Measurements from ENCODE around the gene RBFA. TPM values are rescaled to one million over a fixed set of nuclear protein-coding genes. Genes with fewer than 3 reads are reported as not detected.
"Not testable (repeated sequence)": the region's sequence is repeated elsewhere in the genome, so short reads cannot be mapped to it uniquely, and the experiment has no call there.

RBFA gene
- total and polyA plus RNA-seq, 2 experiments from 2014 or later = 33.8 to 43.3 TPM

DNA sequence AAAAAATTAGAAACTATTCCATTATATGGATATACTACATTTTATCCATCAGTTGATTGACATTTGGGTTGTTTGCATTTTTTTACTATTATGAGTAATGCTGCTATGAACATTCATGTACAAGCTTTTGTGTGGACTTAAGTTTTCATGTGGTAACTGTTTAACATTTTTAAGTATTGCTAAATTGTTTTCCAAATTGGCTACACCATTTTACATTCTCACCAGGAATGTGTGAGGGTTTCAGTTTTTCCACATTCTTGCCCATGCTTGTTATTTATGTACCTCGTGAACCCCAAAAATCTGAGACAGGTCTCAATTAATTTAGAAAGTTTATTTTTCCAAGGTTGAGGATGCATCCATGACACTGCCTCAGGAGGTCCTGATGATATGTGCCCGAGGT is 42.7 kb upstream of the RBFA start:
- H3K4me1 ChIP-seq (ENCODE audit: insufficient read depth) = peaks cover 26% of the 10 kb centered on the region
- TF ChIP-seq ZNF114 (CRISPR knock-in tag; IDR thresholded peaks at IDR 0.05) (no peak), ZNF331 (CRISPR knock-in tag; IDR thresholded peaks at IDR 0.05; ENCODE audit: low read depth) (no peak), EZH2 (IDR thresholded peaks at IDR 0.05; ENCODE audit: low read depth, unreplicated experiment) (no peak), POLR2AphosphoS5 (IDR thresholded peaks at IDR 0.05; ENCODE audit: low read depth) (no peak), CREB1 (CRISPR knock-in tag; IDR thresholded peaks at IDR 0.05; ENCODE audit: low read depth) (no peak), EZH2phosphoT487 (IDR thresholded peaks at IDR 0.05; ENCODE audit: unreplicated experiment) (no peak), NANOG (IDR thresholded peaks at IDR 0.05; ENCODE audit: borderline replicate concordance) (no peak)
- TF ChIP-seq, protein P1, sequence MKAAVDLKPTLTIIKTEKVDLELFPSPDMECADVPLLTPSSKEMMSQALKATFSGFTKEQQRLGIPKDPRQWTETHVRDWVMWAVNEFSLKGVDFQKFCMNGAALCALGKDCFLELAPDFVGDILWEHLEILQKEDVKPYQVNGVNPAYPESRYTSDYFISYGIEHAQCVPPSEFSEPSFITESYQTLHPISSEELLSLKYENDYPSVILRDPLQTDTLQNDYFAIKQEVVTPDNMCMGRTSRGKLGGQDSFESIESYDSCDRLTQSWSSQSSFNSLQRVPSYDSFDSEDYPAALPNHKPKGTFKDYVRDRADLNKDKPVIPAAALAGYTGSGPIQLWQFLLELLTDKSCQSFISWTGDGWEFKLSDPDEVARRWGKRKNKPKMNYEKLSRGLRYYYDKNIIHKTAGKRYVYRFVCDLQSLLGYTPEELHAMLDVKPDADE (IDR thresholded peaks at IDR 0.05) = no peak
- TF ChIP-seq, protein P2, sequence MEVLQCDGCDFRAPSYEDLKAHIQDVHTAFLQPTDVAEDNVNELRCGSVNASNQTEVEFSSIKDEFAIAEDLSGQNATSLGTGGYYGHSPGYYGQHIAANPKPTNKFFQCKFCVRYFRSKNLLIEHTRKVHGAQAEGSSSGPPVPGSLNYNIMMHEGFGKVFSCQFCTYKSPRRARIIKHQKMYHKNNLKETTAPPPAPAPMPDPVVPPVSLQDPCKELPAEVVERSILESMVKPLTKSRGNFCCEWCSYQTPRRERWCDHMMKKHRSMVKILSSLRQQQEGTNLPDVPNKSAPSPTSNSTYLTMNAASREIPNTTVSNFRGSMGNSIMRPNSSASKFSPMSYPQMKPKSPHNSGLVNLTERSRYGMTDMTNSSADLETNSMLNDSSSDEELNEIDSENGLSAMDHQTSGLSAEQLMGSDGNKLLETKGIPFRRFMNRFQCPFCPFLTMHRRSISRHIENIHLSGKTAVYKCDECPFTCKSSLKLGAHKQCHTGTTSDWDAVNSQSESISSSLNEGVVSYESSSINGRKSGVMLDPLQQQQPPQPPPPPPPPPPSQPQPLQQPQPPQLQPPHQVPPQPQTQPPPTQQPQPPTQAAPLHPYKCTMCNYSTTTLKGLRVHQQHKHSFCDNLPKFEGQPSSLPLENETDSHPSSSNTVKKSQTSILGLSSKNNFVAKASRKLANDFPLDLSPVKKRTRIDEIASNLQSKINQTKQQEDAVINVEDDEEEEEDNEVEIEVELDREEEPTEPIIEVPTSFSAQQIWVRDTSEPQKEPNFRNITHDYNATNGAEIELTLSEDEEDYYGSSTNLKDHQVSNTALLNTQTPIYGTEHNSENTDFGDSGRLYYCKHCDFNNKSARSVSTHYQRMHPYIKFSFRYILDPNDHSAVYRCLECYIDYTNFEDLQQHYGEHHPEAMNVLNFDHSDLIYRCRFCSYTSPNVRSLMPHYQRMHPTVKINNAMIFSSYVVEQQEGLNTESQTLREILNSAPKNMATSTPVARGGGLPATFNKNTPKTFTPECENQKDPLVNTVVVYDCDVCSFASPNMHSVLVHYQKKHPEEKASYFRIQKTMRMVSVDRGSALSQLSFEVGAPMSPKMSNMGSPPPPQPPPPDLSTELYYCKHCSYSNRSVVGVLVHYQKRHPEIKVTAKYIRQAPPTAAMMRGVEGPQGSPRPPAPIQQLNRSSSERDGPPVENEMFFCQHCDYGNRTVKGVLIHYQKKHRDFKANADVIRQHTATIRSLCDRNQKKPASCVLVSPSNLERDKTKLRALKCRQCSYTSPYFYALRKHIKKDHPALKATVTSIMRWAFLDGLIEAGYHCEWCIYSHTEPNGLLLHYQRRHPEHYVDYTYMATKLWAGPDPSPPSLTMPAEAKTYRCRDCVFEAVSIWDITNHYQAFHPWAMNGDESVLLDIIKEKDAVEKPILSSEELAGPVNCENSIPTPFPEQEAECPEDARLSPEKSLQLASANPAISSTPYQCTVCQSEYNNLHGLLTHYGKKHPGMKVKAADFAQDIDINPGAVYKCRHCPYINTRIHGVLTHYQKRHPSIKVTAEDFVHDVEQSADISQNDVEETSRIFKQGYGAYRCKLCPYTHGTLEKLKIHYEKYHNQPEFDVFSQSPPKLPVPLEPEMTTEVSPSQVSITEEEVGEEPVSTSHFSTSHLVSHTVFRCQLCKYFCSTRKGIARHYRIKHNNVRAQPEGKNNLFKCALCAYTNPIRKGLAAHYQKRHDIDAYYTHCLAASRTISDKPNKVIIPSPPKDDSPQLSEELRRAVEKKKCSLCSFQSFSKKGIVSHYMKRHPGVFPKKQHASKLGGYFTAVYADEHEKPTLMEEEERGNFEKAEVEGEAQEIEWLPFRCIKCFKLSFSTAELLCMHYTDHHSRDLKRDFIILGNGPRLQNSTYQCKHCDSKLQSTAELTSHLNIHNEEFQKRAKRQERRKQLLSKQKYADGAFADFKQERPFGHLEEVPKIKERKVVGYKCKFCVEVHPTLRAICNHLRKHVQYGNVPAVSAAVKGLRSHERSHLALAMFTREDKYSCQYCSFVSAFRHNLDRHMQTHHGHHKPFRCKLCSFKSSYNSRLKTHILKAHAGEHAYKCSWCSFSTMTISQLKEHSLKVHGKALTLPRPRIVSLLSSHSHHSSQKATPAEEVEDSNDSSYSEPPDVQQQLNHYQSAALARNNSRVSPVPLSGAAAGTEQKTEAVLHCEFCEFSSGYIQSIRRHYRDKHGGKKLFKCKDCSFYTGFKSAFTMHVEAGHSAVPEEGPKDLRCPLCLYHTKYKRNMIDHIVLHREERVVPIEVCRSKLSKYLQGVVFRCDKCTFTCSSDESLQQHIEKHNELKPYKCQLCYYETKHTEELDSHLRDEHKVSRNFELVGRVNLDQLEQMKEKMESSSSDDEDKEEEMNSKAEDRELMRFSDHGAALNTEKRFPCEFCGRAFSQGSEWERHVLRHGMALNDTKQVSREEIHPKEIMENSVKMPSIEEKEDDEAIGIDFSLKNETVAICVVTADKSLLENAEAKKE (CRISPR knock-in tag; IDR thresholded peaks at IDR 0.05) = no peak
- H3F3A ChIP-seq (replicated peaks; ENCODE audit: low read depth) = no peaks in the 10 kb centered on the region
- Mint-ChIP-seq H3K9me3 (no peaks in the 10 kb centered on the region; the same call in 2 of the 3 replicates), H3K27ac (no peak overlapping the region), H3K36me3 (ENCODE audit: low read depth) (peaks cover 5% of the 10 kb centered on the region), H3K4me1 (peaks cover 28% of the 10 kb centered on the region), H3K4me3 (no peak overlapping the region), H3K27me3 (ENCODE audit: insufficient read depth, low read depth, poor library complexity) (peaks cover 3% of the 10 kb centered on the region)
- no peaks in the 10 kb centered on the region for H3K9me2 ChIP-seq (ENCODE audit: insufficient read depth)
- no peak overlapping the region for H3K4me3 ChIP-seq
- no peak overlapping the region for H3K27ac ChIP-seq (ENCODE audit: low read depth)
- peaks cover 2% of the 10 kb centered on the region for H4K20me1 ChIP-seq (replicated peaks; ENCODE audit: insufficient read depth)
- H3K79me2 ChIP-seq (replicated peaks; ENCODE audit: insufficient read depth) = peaks cover 17% of the 10 kb centered on the region
- no peak for DNase-seq (ENCODE audit: low spot score)
- no peak overlapping the region for H2AFZ ChIP-seq
- H3K4me2 ChIP-seq = no peak overlapping the region
- no peaks in the 10 kb centered on the region for H3K27me3 ChIP-seq (ENCODE audit: insufficient read depth)
- ATAC-seq = no peak
- H3K36me3 ChIP-seq (ENCODE audit: insufficient read depth) = peaks cover 1% of the 10 kb centered on the region

GRCh38 chr18:79999701-80000100 is 34.5 kb upstream of the RBFA start:
- H3K4me1 ChIP-seq (ENCODE audit: insufficient read depth); H3K79me2 ChIP-seq (replicated peaks; ENCODE audit: insufficient read depth); H3K4me1 Mint-ChIP-seq; H3K27me3 ChIP-seq (ENCODE audit: insufficient read depth); H2AFZ ChIP-seq; H3K4me3 Mint-ChIP-seq; H3K4me2 ChIP-seq; ATAC-seq; H3K4me3 ChIP-seq; H3K27ac Mint-ChIP-seq; H4K20me1 ChIP-seq (replicated peaks; ENCODE audit: insufficient read depth); H3K9me2 ChIP-seq (ENCODE audit: insufficient read depth); H3F3A ChIP-seq (replicated peaks; ENCODE audit: low read depth); DNase-seq (ENCODE audit: low spot score); H3K27ac ChIP-seq (ENCODE audit: low read depth); H3K36me3 ChIP-seq (ENCODE audit: insufficient read depth); H3K27me3 Mint-ChIP-seq (ENCODE audit: insufficient read depth, low read depth, poor library complexity): not testable (repeated sequence)
- peaks cover 38% of the 10 kb centered on the region for H3K9me3 Mint-ChIP-seq
- peaks cover 12% of the 10 kb centered on the region for H3K36me3 Mint-ChIP-seq (ENCODE audit: low read depth)
